DOHH2 (cell line): ENCODE data around the gene DGCR2.

Experiments used
- H3F3A ChIP-seq: fragments of 200-600 bp; sonication (generic), shearing (Covaris generic); 2 replicates; pipeline ENCODE4 v1.6.0; 2016; ENCODE audit warnings: antibody characterized with exemption, mild to moderate bottlenecking; ENCODE audit not compliant: control insufficient read depth, insufficient read depth
- H3K27ac ChIP-seq: fragments of 200-600 bp; sonication (generic); 2 replicates; pipeline ENCODE4 v1.5.1; 2014; ENCODE audit warnings: low read depth, mild to moderate bottlenecking, low read length, moderate library complexity
- H3K27me3 ChIP-seq: fragments of 200-600 bp; sonication (generic); 2 replicates; pipeline ENCODE4 v1.6.1; 2014; ENCODE audit warnings: mild to moderate bottlenecking, low read length, mixed read lengths; ENCODE audit not compliant: control insufficient read depth
- H3K36me3 ChIP-seq: fragments of 200-600 bp; sonication (generic); 2 replicates; pipeline ENCODE4 v1.6.1; 2014; ENCODE audit warnings: mild to moderate bottlenecking, low read length, moderate library complexity, mixed read lengths; ENCODE audit not compliant: control insufficient read depth
- H3K4me1 ChIP-seq: fragments of 200-600 bp; sonication (generic); 2 replicates; pipeline ENCODE4 v1.6.1; 2014; ENCODE audit warnings: mild to moderate bottlenecking, low read length, mixed read lengths; ENCODE audit not compliant: control insufficient read depth
- H3K4me2 ChIP-seq: fragments of 200-600 bp; sonication (generic); 2 replicates; pipeline ENCODE4 v1.6.0; 2014; ENCODE audit warnings: mild to moderate bottlenecking, low read length, moderate library complexity
- H3K4me3 ChIP-seq: fragments of 200-600 bp; sonication (generic); 2 replicates; pipeline ENCODE4 v1.5.1; 2014; ENCODE audit warnings: mild to moderate bottlenecking, low read length, mixed read lengths
- H3K79me2 ChIP-seq: fragments of 200-600 bp; sonication (generic); 2 replicates; pipeline ENCODE4 v1.6.1; 2014; ENCODE audit warnings: mild to moderate bottlenecking, low read length, mixed read lengths; ENCODE audit not compliant: control insufficient read depth
- H3K9me2 ChIP-seq: fragments of 200-600 bp; sonication (generic); replicated peaks from 2 replicates; pipeline ENCODE4 v1.6.1; 2014; ENCODE audit warnings: mild to moderate bottlenecking, low read length, mixed read lengths; ENCODE audit not compliant: control insufficient read depth
- H3K9me3 ChIP-seq: fragments of 200-600 bp; sonication (generic); 2 replicates; pipeline ENCODE4 v1.6.1; 2014; ENCODE audit warnings: antibody characterized with exemption, low read length, mixed read lengths; ENCODE audit not compliant: control insufficient read depth, insufficient read depth
- H4K20me1 ChIP-seq: fragments of 200-600 bp; sonication (generic); 2 replicates; pipeline ENCODE4 v1.6.0; 2014; ENCODE audit warnings: low read depth, mild to moderate bottlenecking, antibody characterized with exemption, low read length, moderate library complexity; ENCODE audit not compliant: control insufficient read depth, insufficient read depth
- EZH2phosphoT487 ChIP-seq: fragments of 200-600 bp; sonication (generic); IDR thresholded peaks from 2 replicates; pipeline ENCODE4 v1.6.1; 2017; ENCODE audit warnings: borderline replicate concordance, mild to moderate bottlenecking, antibody characterized with exemption, low read length, moderate library complexity, mixed read lengths
- TF ChIP-seq, protein P1 (sequence below): fragments of 200-600 bp; sonication (generic); IDR thresholded peaks from one replicate; pipeline ENCODE4 v1.5.1; 2014; ENCODE audit warnings: antibody characterized with exemption, mild to moderate bottlenecking, low read depth, low read length; ENCODE audit not compliant: poor library complexity, severe bottlenecking

The DGCR2 gene

DNA sequence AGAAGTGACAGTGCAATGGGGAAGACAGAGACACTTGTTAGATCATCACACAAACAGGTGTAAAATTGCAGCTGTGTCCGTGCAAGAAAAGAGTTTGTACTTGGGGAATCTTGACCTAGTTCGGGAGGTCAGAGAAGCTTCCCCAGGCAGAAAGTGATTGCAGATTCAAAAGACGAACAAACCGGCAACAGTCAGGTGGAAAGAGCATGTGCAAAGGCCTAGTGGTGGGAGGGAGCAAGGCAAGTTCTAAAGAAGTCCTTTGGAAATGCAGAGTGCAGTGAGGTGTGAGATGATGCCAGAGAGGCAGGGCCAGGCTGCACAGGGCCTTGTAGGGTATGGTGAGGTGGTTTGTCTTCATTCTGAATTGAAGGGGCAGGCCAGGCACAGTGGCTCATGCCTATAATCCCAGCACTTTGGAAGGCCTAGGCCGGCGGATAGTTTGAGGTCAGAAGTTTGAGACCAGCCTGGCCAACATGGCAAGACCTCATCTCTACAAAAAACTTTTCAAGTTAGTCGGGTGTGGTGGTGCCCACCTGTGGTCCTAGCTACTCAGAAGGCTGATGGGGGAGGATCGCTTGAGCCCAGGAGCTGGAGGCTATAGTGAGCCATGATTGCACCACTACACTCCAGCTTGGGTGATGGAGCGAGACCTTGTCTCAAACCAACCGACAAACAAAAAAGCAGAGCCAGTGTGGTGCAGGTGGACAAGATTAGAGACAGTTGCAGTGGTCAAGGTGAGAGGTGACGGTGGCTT, 24.2 kb upstream of the DGCR2 start:
- Histone ChIP-seq H3K4me3 (no peak overlapping the region), H3K36me3 (peaks cover 14% of the 10 kb centered on the region), H3K4me2 (no peak overlapping the region), H3K9me3 (no peaks in the 10 kb centered on the region), H4K20me1 (no peaks in the 10 kb centered on the region), H3K4me1 (peaks cover 12% of the 10 kb centered on the region), H3K9me2 (no peaks in the 10 kb centered on the region), H3K79me2 (peaks cover 24% of the 10 kb centered on the region), H3K27me3 (no peaks in the 10 kb centered on the region), H3K27ac (no peak overlapping the region), H3F3A (no peaks in the 10 kb centered on the region)
- no peak for TF ChIP-seq EZH2phosphoT487
- TF ChIP-seq, protein P1, sequence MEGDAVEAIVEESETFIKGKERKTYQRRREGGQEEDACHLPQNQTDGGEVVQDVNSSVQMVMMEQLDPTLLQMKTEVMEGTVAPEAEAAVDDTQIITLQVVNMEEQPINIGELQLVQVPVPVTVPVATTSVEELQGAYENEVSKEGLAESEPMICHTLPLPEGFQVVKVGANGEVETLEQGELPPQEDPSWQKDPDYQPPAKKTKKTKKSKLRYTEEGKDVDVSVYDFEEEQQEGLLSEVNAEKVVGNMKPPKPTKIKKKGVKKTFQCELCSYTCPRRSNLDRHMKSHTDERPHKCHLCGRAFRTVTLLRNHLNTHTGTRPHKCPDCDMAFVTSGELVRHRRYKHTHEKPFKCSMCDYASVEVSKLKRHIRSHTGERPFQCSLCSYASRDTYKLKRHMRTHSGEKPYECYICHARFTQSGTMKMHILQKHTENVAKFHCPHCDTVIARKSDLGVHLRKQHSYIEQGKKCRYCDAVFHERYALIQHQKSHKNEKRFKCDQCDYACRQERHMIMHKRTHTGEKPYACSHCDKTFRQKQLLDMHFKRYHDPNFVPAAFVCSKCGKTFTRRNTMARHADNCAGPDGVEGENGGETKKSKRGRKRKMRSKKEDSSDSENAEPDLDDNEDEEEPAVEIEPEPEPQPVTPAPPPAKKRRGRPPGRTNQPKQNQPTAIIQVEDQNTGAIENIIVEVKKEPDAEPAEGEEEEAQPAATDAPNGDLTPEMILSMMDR: no peak

GRCh38 chr22:19143967-19144400, 21.8 kb upstream of the DGCR2 start:
- peak overlapping the region; percentile 100 for H3K4me3 ChIP-seq
- no peaks in the 10 kb centered on the region for H4K20me1 ChIP-seq
- H3K36me3 ChIP-seq: peaks cover 38% of the 10 kb centered on the region
- TF ChIP-seq, protein P1: no peak
- TF ChIP-seq EZH2phosphoT487: no peak
- no peaks in the 10 kb centered on the region for H3F3A ChIP-seq
- no peaks in the 10 kb centered on the region for H3K27me3 ChIP-seq
- peaks cover 12% of the 10 kb centered on the region for H3K4me1 ChIP-seq
- H3K9me3 ChIP-seq: no peaks in the 10 kb centered on the region
- no peaks in the 10 kb centered on the region for H3K9me2 ChIP-seq
- H3K4me2 ChIP-seq: peak overlapping the region; percentile 92
- peaks cover 24% of the 10 kb centered on the region for H3K79me2 ChIP-seq
- H3K27ac ChIP-seq: no peak overlapping the region

- Histone ChIP-seq H3K4me3 (peak overlapping the region; percentile 100), H3F3A (no peaks in the 10 kb centered on the region), H3K9me2 (no peaks in the 10 kb centered on the region), H4K20me1 (no peaks in the 10 kb centered on the region), H3K36me3 (peaks cover 46% of the 10 kb centered on the region), H3K27ac (no peak overlapping the region), H3K4me2 (peak overlapping the region; percentile 92), H3K9me3 (no peaks in the 10 kb centered on the region), H3K27me3 (no peaks in the 10 kb centered on the region), H3K4me1 (peaks cover 12% of the 10 kb centered on the region), H3K79me2 (peaks cover 24% of the 10 kb centered on the region)
- TF ChIP-seq EZH2phosphoT487: no peak
These were observed 21.0 kb upstream of the DGCR2 start for GRCh38 chr22:19143212-19143611.

- Histone ChIP-seq H4K20me1 (no peaks in the 10 kb centered on the region), H3K36me3 (peaks cover 52% of the 10 kb centered on the region), H3K4me3 (no peak overlapping the region), H3K79me2 (peaks cover 24% of the 10 kb centered on the region), H3K27ac (no peak overlapping the region), H3K9me2 (no peaks in the 10 kb centered on the region), H3K4me2 (no peak overlapping the region), H3F3A (no peaks in the 10 kb centered on the region), H3K27me3 (no peaks in the 10 kb centered on the region), H3K9me3 (no peaks in the 10 kb centered on the region), H3K4me1 (peaks cover 12% of the 10 kb centered on the region)
- TF ChIP-seq, protein P1: no peak
- no peak for TF ChIP-seq EZH2phosphoT487
These were observed 20.2 kb upstream of the DGCR2 start for GRCh38 chr22:19142394-19142793.
